GM18858 (cell line): Measurements from ENCODE around the gene ADPRHL1.
"Not testable (repeated sequence)": the region's sequence is repeated elsewhere in the genome, so short reads cannot be mapped to it uniquely, and the experiment has no call there.

ENCODE experiments used
- ATAC-seq: cut with Tn5 transposase; IDR thresholded peaks from one replicate; pipeline ENCODE4 v1.9.1; 2021; ENCODE audit not compliant: unreplicated experiment

The ADPRHL1 gene

GRCh38 chr13:113403255-113404104, 49.8 kb downstream of the ADPRHL1 start:
- no peak for ATAC-seq

- no peak for ATAC-seq
These were observed 50.6 kb downstream of the ADPRHL1 start for GRCh38 chr13:113402471-113403254.

GRCh38 chr13:113401452-113402415, 51.6 kb downstream of the ADPRHL1 start:
- no peak for ATAC-seq

GRCh38 chr13:113400621-113401451, 52.5 kb downstream of the ADPRHL1 start:
- ATAC-seq, result no peak

GRCh38 chr13:113399755-113400149, 53.5 kb downstream of the ADPRHL1 start:
- ATAC-seq, result no peak

GRCh38 chr13:113398963-113399754, 54.1 kb downstream of the ADPRHL1 start:
- no peak for ATAC-seq

- ATAC-seq, result no peak
These were observed 55.5 kb downstream of the ADPRHL1 start for GRCh38 chr13:113397608-113398425.

- ATAC-seq, result peak; percentile 25
These were observed 59.0 kb downstream of the ADPRHL1 start for GRCh38 chr13:113394339-113394640.

- peak; percentile 89 for ATAC-seq
These were observed 59.5 kb downstream of the ADPRHL1 start for GRCh38 chr13:113393563-113394338.

- ATAC-seq, result no peak
These were observed 60.1 kb downstream of the ADPRHL1 start for GRCh38 chr13:113393226-113393562.

- no peak for ATAC-seq
These were observed 62.3 kb downstream of the ADPRHL1 start for GRCh38 chr13:113390874-113391497.

- ATAC-seq, result not testable (repeated sequence)
These were observed 63.7 kb downstream of the ADPRHL1 start for GRCh38 chr13:113389586-113389985.

- no peak for ATAC-seq
These were observed 65.9 kb downstream of the ADPRHL1 start for GRCh38 chr13:113387396-113387795.

GRCh38 chr13:113383089-113383488, 70.2 kb downstream of the ADPRHL1 start:
- no peak for ATAC-seq

GRCh38 chr13:113382542-113382941, 70.7 kb downstream of the ADPRHL1 start:
- not testable (repeated sequence) for ATAC-seq

GRCh38 chr13:113378825-113379224, 74.5 kb downstream of the ADPRHL1 start:
- no peak for ATAC-seq

- ATAC-seq, result no peak
These were observed 78.6 kb downstream of the ADPRHL1 start for GRCh38 chr13:113374511-113375175.
